GM12892 (cell line): ENCODE data around the gene L3MBTL3.

Experiments used
- POLR2A ChIP-seq: IDR thresholded peaks from 2 replicates; pipeline ENCODE4 v1.6.1; 2011; ENCODE audit warnings: low read depth, low read length, control low read depth
- TAF1 ChIP-seq: IDR thresholded peaks from 2 replicates; pipeline ENCODE4 v1.6.1; 2011; ENCODE audit warnings: low read depth, mild to moderate bottlenecking, control low read depth, low read length, borderline replicate concordance

- TF ChIP-seq TAF1 (no peak), POLR2A (no peak)
Observed at GRCh38 chr6:130107710-130108109, 89.3 kb downstream of the L3MBTL3 start.
